Measurements from ENCODE around the gene CCDC68. TPM values are rescaled to one million over a fixed set of nuclear protein-coding genes. Genes with fewer than 3 reads are reported as not detected.

Gene CCDC68
- polyA plus RNA-seq, 2 of the 4 experiments (the other 2 are of a cell fraction), result 3.1 to 12.4 TPM

DNA sequence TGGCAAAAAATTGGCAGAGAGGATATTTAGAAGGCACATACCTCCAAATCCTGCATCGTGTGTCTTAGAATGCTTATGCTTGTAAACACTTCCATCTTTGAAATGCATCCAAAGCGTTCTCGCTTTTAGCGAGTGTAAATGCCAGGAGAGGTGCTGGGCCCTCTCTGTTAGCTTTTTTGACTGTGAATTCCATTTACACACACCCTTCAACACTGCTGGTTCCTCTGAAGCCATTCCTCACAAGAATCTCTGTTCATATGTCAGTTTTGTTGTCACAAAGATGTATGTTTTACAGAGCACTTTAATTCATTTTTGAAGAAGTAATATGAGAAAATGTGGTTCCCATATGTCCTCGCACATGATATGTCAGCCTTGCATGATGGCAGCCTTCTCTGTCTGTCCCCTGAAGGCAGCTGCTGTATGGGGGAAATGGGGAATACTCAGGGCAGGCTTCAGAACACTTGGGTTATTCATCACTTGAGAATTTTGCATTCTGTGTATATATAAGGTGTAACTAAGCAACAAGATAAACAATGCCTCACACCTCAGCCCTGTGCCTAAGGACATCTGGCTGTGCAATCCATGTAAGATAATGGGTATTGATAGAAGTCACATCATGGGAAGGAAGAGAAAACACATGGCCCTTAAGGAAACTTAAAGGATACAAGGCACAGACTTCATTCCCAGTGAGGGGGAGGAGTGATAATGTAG lies 78.7 kb downstream of the CCDC68 start:
- ChIA-PET CTCF (interaction anchor here (0.7 kb wide), 1 partner anchor 69 kb away, joined by 3 read pairs; no protein-coding TSS in a partner anchor), POLR2A (no interaction called here)
- TF ChIP-seq FOSL2 (IDR thresholded peaks at IDR 0.05) (no peak), FOSL2 (CRISPR knock-in tag; IDR thresholded peaks at IDR 0.05) (0 out of 2 replicates have a peak, but pooled peaks have one; percentile 23), ZFP36 (IDR thresholded peaks at IDR 0.05; ENCODE audit: borderline replicate concordance, partially characterized antibody) (no peak)
- 0 out of 3 replicates have a peak overlapping the region, but pooled peaks have one; percentile 17 for H3K4me2 ChIP-seq
- 79% methylated on average over 5 of the region's 5 CpGs for WGBS (ENCODE audit: missing lambda C conversion rate)
- H3K9me3 ChIP-seq, result no peaks in the 10 kb centered on the region
- peak; percentile 6 to 56 for DNase-seq (ENCODE audit: low read depth in 1 of 2, low spot score in 1 of 2)
- FAIRE-seq, result no peak
- H3K4me3 ChIP-seq, result no peak overlapping the region
- ATAC-seq, result peak; percentile 56 to 73; a peak in 3 of 6 replicates
- no peak overlapping the region for H3K27ac ChIP-seq
- H3K4me1 ChIP-seq, result peaks cover 26% of the 10 kb centered on the region; the same call in 2 of the 3 replicates

DNA sequence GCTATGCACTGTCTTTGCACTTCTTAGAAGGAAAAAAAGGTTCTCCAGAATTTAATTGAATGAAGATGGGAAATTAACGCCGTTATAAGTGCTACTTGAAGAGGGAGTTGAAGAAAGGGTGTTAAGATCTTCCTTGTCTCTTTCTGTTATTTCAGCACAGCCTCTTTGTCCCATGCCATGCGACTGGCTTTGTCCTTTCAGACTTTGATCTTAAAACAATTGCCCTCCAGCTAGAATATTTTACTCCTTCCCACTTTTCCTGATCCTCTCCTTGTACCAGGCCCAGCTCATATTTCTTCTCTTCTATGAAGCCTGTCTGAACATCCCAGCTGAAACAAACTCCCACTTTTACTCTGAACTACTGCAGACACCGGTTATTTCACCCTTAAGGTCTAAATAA lies 79.6 kb downstream of the CCDC68 start:
- Histone ChIP-seq H3K27ac (no peak overlapping the region), H3K9me3 (no peaks in the 10 kb centered on the region), H3K4me3 (no peak overlapping the region), H3K4me2 (no peak overlapping the region), H3K4me1 (peaks cover 26% of the 10 kb centered on the region; the same call in 2 of the 3 replicates)
- TF ChIP-seq MAFK (IDR thresholded peaks at IDR 0.05; ENCODE audit: partially characterized antibody) (no peak), JUN (IDR thresholded peaks at IDR 0.05) (no peak), KDM5A (IDR thresholded peaks at IDR 0.05) (no peak), POLR2AphosphoS2 (conservative IDR thresholded peaks at IDR 0.05; ENCODE audit: low read length) (no peak), CBX8 (IDR thresholded peaks at IDR 0.05) (no peak), HOXB13 (CRISPR knock-in tag; IDR thresholded peaks at IDR 0.05; ENCODE audit: low read depth) (no peak), BHLHE40 (IDR thresholded peaks at IDR 0.05; ENCODE audit: low read depth, low read length) (no peak), CHD2 (IDR thresholded peaks at IDR 0.05; ENCODE audit: low read length, partially characterized antibody) (no peak)
- TF ChIP-seq, protein P1, sequence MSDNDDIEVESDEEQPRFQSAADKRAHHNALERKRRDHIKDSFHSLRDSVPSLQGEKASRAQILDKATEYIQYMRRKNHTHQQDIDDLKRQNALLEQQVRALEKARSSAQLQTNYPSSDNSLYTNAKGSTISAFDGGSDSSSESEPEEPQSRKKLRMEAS (IDR thresholded peaks at IDR 0.05), result no peak
- no peak for ATAC-seq
- POLR2A ChIA-PET, result no interaction called here
- CTCF ChIA-PET, result no interaction called here
- WGBS (ENCODE audit: missing lambda C conversion rate), result 94% methylated on average over 4 of the region's 4 CpGs
- no peak for DNase-seq (ENCODE audit: low read depth in 1 of 2, low spot score in 1 of 2)
- FAIRE-seq, result no peak

DNA sequence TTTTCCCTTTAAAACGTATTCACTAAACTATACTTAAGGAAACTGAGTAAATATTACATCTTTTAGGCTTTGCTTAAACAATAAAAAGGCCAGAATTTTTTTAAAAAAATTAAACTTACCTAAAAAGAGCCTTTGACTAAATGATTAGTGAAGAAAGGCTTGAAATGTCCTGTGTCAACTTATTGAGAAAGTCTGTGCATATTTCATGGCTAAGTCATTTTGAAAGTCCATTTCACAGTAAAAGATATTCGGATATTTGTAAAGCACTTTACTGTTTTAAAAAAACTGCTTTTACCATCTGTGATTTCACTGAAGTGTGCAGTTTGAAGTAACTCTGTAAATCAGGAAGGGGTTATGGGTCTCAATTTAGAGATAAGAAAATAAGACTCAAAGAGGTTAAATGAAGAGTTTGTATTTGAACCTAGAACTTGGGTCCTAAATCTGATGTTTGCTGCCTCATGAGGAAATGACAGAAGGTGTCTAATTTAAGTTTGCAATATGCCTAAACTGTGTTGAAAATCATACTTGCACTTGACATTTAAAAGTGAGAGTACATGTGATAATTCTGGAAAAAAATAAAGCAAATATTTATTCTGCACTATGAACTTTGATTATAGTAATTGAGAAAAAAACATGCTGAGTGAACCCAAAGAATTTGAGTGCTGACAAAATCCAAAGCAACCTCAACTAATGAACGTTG lies 80.5 kb downstream of the CCDC68 start:
- FAIRE-seq (no peak), ATAC-seq (no peak), DNase-seq (ENCODE audit: low read depth in 1 of 2, low spot score in 1 of 2) (no peak)
- H3K4me3 ChIP-seq, result no peak overlapping the region
- 63% methylated on average over 3 of the region's 3 CpGs for WGBS (ENCODE audit: missing lambda C conversion rate)
- no peak overlapping the region for H3K4me2 ChIP-seq
- CTCF ChIA-PET, result no interaction called here
- POLR2A ChIA-PET, result no interaction called here
- no peaks in the 10 kb centered on the region for H3K9me3 ChIP-seq
- peaks cover 29% of the 10 kb centered on the region; the same call in 2 of the 3 replicates for H3K4me1 ChIP-seq
- H3K27ac ChIP-seq, result no peak overlapping the region
- no peak for TF ChIP-seq FOSL2 (IDR thresholded peaks at IDR 0.05)
- TF ChIP-seq FOSL2 (CRISPR knock-in tag; IDR thresholded peaks at IDR 0.05), result no peak
- TF ChIP-seq NFE2L2 (conservative IDR thresholded peaks at IDR 0.05; ENCODE audit: low read length), result no peak
- no peak for TF ChIP-seq EHF (CRISPR knock-in tag; IDR thresholded peaks at IDR 0.05)
- TF ChIP-seq RCOR1 (IDR thresholded peaks at IDR 0.05; ENCODE audit: low read depth, low read length), result no peak
- no peak for TF ChIP-seq CHD4 (IDR thresholded peaks at IDR 0.05; ENCODE audit: borderline replicate concordance)
- no peak for TF ChIP-seq MYC (IDR thresholded peaks at IDR 0.05; ENCODE audit: borderline replicate concordance, low read length)
- TF ChIP-seq BHLHE40 (IDR thresholded peaks at IDR 0.05; ENCODE audit: low read depth, low read length), result no peak
- TF ChIP-seq JUNB (IDR thresholded peaks at IDR 0.05), result no peak
- no peak for TF ChIP-seq HOXB13 (CRISPR knock-in tag; IDR thresholded peaks at IDR 0.05; ENCODE audit: low read depth)
- TF ChIP-seq EP300 (IDR thresholded peaks at IDR 0.05), result no peak
- TF ChIP-seq, protein P1 (IDR thresholded peaks at IDR 0.05), result no peak
- TF ChIP-seq HOXA7 (CRISPR knock-in tag; IDR thresholded peaks at IDR 0.05), result no peak
- TF ChIP-seq MAFK (IDR thresholded peaks at IDR 0.05; ENCODE audit: partially characterized antibody), result no peak

Measured in A549 (cell line).